Measurements from ENCODE around the gene ATXN1.

Gene ATXN1

DNA sequence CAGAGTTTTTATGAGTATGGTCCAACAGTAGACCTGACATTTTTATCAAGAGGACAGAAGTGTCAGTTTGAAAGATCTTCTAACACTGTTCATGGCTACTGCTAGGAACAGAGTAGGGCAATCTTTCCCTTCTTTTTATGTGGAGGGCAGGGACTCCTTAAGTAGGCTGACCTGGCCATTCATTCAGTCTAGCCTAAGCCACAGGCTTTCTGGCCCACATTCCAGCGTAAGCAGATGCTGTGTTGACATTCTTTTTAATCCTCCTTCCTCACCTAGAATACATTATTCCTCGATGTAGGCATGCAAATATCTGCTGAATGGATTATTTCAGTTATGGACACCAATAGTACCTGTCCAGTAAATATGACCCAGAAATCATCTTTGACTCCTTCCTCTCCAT, 188.3 kb downstream of the ATXN1 start:
- no peak for DNase-seq (ENCODE audit: low read depth in 1 of 2, low spot score in 1 of 2)
- no peaks in the 10 kb centered on the region for H3K27me3 ChIP-seq (ENCODE audit: insufficient read depth, poor library complexity, severe bottlenecking)
- H3K4me3 ChIP-seq (replicated peaks; ENCODE audit: insufficient read depth, low read length), result no peak overlapping the region
- no peak overlapping the region for H3K27ac ChIP-seq (replicated peaks)
- TF ChIP-seq, protein P1, sequence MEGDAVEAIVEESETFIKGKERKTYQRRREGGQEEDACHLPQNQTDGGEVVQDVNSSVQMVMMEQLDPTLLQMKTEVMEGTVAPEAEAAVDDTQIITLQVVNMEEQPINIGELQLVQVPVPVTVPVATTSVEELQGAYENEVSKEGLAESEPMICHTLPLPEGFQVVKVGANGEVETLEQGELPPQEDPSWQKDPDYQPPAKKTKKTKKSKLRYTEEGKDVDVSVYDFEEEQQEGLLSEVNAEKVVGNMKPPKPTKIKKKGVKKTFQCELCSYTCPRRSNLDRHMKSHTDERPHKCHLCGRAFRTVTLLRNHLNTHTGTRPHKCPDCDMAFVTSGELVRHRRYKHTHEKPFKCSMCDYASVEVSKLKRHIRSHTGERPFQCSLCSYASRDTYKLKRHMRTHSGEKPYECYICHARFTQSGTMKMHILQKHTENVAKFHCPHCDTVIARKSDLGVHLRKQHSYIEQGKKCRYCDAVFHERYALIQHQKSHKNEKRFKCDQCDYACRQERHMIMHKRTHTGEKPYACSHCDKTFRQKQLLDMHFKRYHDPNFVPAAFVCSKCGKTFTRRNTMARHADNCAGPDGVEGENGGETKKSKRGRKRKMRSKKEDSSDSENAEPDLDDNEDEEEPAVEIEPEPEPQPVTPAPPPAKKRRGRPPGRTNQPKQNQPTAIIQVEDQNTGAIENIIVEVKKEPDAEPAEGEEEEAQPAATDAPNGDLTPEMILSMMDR (IDR thresholded peaks at IDR 0.05; ENCODE audit: insufficient read depth, low read length), result no peak
- TF ChIP-seq SPI1 (IDR thresholded peaks at IDR 0.05; ENCODE audit: borderline replicate concordance, low read depth) (no peak), GABPA (IDR thresholded peaks at IDR 0.05; ENCODE audit: low read depth) (no peak), POLR2AphosphoS5 (IDR thresholded peaks at IDR 0.05; ENCODE audit: low read depth) (no peak)
- TF ChIP-seq, protein P2, sequence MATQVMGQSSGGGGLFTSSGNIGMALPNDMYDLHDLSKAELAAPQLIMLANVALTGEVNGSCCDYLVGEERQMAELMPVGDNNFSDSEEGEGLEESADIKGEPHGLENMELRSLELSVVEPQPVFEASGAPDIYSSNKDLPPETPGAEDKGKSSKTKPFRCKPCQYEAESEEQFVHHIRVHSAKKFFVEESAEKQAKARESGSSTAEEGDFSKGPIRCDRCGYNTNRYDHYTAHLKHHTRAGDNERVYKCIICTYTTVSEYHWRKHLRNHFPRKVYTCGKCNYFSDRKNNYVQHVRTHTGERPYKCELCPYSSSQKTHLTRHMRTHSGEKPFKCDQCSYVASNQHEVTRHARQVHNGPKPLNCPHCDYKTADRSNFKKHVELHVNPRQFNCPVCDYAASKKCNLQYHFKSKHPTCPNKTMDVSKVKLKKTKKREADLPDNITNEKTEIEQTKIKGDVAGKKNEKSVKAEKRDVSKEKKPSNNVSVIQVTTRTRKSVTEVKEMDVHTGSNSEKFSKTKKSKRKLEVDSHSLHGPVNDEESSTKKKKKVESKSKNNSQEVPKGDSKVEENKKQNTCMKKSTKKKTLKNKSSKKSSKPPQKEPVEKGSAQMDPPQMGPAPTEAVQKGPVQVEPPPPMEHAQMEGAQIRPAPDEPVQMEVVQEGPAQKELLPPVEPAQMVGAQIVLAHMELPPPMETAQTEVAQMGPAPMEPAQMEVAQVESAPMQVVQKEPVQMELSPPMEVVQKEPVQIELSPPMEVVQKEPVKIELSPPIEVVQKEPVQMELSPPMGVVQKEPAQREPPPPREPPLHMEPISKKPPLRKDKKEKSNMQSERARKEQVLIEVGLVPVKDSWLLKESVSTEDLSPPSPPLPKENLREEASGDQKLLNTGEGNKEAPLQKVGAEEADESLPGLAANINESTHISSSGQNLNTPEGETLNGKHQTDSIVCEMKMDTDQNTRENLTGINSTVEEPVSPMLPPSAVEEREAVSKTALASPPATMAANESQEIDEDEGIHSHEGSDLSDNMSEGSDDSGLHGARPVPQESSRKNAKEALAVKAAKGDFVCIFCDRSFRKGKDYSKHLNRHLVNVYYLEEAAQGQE (IDR thresholded peaks at IDR 0.05; ENCODE audit: insufficient replicate concordance, low read depth), result no peak

DNA sequence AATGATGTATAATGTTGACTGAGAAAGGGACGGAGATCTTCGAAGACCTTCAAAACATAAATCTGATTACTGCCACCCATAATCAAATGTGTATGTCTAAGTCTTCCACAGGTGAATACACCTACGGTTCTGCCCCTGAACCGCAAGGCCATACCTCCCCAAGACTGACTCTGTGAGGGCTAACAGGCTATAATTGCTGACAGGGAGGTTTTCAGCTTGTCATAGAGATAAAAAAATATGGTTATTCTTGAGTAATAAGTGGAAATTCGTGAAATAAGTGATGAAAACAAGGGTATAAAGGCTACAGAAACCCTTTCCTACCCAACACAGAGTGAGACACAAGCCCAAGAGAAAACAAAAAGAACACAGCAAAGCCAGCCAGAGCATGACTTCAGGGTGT, 188.9 kb downstream of the ATXN1 start:
- no peak for DNase-seq (ENCODE audit: low read depth in 1 of 2, low spot score in 1 of 2)
- TF ChIP-seq, protein P1 (IDR thresholded peaks at IDR 0.05; ENCODE audit: insufficient read depth, low read length), result no peak
- no peak for TF ChIP-seq GABPA (IDR thresholded peaks at IDR 0.05; ENCODE audit: low read depth)
- TF ChIP-seq, protein P2 (IDR thresholded peaks at IDR 0.05; ENCODE audit: insufficient replicate concordance, low read depth), result no peak
- TF ChIP-seq SPI1 (IDR thresholded peaks at IDR 0.05; ENCODE audit: borderline replicate concordance, low read depth), result no peak
- no peak for TF ChIP-seq POLR2AphosphoS5 (IDR thresholded peaks at IDR 0.05; ENCODE audit: low read depth)
- no peak overlapping the region for H3K4me3 ChIP-seq (replicated peaks; ENCODE audit: insufficient read depth, low read length)
- H3K27ac ChIP-seq (replicated peaks), result no peak overlapping the region
- H3K27me3 ChIP-seq (ENCODE audit: insufficient read depth, poor library complexity, severe bottlenecking), result no peaks in the 10 kb centered on the region

DNA sequence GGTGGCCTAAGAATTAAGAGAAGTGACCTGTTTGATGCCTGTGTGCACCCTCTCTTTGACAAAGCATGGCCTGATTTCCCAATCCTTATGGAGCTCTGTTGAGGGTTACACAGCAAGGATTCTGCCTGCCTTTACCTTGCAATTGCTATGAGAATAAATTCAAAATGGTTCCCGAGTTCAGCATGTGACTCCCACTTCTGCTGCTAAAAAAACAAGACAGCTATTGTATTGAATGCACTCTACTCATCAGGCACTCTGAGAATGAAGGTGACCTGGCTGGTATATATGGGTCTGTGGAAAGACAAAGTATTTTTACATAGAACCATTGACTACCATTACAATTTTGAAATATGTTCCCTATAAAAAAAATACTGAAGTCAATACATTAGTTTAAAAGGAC, 190.3 kb downstream of the ATXN1 start:
- no peak for DNase-seq (ENCODE audit: low read depth in 1 of 2, low spot score in 1 of 2)
- Histone ChIP-seq H3K4me3 (replicated peaks; ENCODE audit: insufficient read depth, low read length) (no peak overlapping the region), H3K27me3 (ENCODE audit: insufficient read depth, poor library complexity, severe bottlenecking) (no peaks in the 10 kb centered on the region), H3K27ac (replicated peaks) (no peak overlapping the region)
- no peak for TF ChIP-seq POLR2AphosphoS5 (IDR thresholded peaks at IDR 0.05; ENCODE audit: low read depth)
- no peak for TF ChIP-seq SPI1 (IDR thresholded peaks at IDR 0.05; ENCODE audit: borderline replicate concordance, low read depth)
- no peak for TF ChIP-seq GABPA (IDR thresholded peaks at IDR 0.05; ENCODE audit: low read depth)
- TF ChIP-seq, protein P1 (IDR thresholded peaks at IDR 0.05; ENCODE audit: insufficient read depth, low read length), result no peak
- TF ChIP-seq, protein P2 (IDR thresholded peaks at IDR 0.05; ENCODE audit: insufficient replicate concordance, low read depth), result no peak

Data from HL-60 (cell line).